Measurements from ENCODE around the gene ERLEC1.

Gene ERLEC1

GRCh38 chr2:53787614-53788289 is 908 bp downstream of the ERLEC1 start:
- peak in 1 of 2 donors; percentile 41 for DNase-seq (ENCODE audit: low read depth in 2 of 2)
- peak overlapping the region; percentile 83 to 96 for H3K4me3 ChIP-seq (replicated peaks in 1 of 2; ENCODE audit: low read depth in 2 of 2, low read length in 2 of 2)
- no peak for TF ChIP-seq CTCF (IDR thresholded peaks at IDR 0.05; ENCODE audit: low read depth, low read length)

GRCh38 chr2:53793261-53793660 is 6.4 kb downstream of the ERLEC1 start:
- no peak for TF ChIP-seq CTCF (IDR thresholded peaks at IDR 0.05; ENCODE audit: low read depth, low read length)
- no peak for DNase-seq (ENCODE audit: low read depth in 2 of 2)
- no peak overlapping the region for H3K4me3 ChIP-seq (replicated peaks in 1 of 2; ENCODE audit: low read depth in 2 of 2, low read length in 2 of 2)

- no peak for DNase-seq (ENCODE audit: low read depth in 2 of 2)
- TF ChIP-seq CTCF (IDR thresholded peaks at IDR 0.05; ENCODE audit: low read depth, low read length) = no peak
- no peak overlapping the region for H3K4me3 ChIP-seq (replicated peaks in 1 of 2; ENCODE audit: low read depth in 2 of 2, low read length in 2 of 2)
Observed at GRCh38 chr2:53793821-53794220, 7.0 kb downstream of the ERLEC1 start.

GRCh38 chr2:53801547-53801946 is 14.7 kb downstream of the ERLEC1 start:
- no peak overlapping the region for H3K4me3 ChIP-seq (replicated peaks in 1 of 2; ENCODE audit: low read depth in 2 of 2, low read length in 2 of 2)
- no peak for DNase-seq (ENCODE audit: low read depth in 2 of 2)
- TF ChIP-seq CTCF (IDR thresholded peaks at IDR 0.05; ENCODE audit: low read depth, low read length) = no peak

- no peak for TF ChIP-seq CTCF (IDR thresholded peaks at IDR 0.05; ENCODE audit: low read depth, low read length)
- peak; percentile 18 to 51 for DNase-seq (ENCODE audit: low read depth in 2 of 2)
- no peak overlapping the region for H3K4me3 ChIP-seq (replicated peaks in 1 of 2; ENCODE audit: low read depth in 2 of 2, low read length in 2 of 2)
Observed at GRCh38 chr2:53802617-53803151, 15.8 kb downstream of the ERLEC1 start.

GRCh38 chr2:53811601-53812000 is 24.8 kb downstream of the ERLEC1 start:
- TF ChIP-seq CTCF (IDR thresholded peaks at IDR 0.05; ENCODE audit: low read depth, low read length) = no peak
- DNase-seq (ENCODE audit: low read depth in 2 of 2) = no peak
- H3K4me3 ChIP-seq (replicated peaks in 1 of 2; ENCODE audit: low read depth in 2 of 2, low read length in 2 of 2) = no peak overlapping the region

- no peak for DNase-seq (ENCODE audit: low read depth in 2 of 2)
- H3K4me3 ChIP-seq (replicated peaks in 1 of 2; ENCODE audit: low read depth in 2 of 2, low read length in 2 of 2) = no peak overlapping the region
- TF ChIP-seq CTCF (IDR thresholded peaks at IDR 0.05; ENCODE audit: low read depth, low read length) = no peak
Observed at GRCh38 chr2:53813151-53813550, 26.3 kb downstream of the ERLEC1 start.

All from cardiac fibroblast (primary cell).